Testis (tissue), 2 donors: Measurements from ENCODE around the gene RIMBP2.

Experiments
- POLR2A ChIP-seq: fragments of 450-650 bp; IDR thresholded peaks from one replicate; pipeline ENCODE4 v1.6.1; 2017; ENCODE audit warnings: antibody characterized with exemption, mild to moderate bottlenecking, moderate library complexity
- TF ChIP-seq, protein P1 (sequence below), 3 experiments: fragments of 450-650 bp in 2 of 3; fragments of 200-600 bp in 1 of 3; sonication (generic) in 1 of 3; IDR thresholded peaks; one replicate each; pipeline ENCODE4 v1.5.1; 2016 to 2019; ENCODE audit warnings: antibody characterized with exemption in 3 of 3, mild to moderate bottlenecking in 2 of 3, moderate library complexity in 1 of 3

DNA sequence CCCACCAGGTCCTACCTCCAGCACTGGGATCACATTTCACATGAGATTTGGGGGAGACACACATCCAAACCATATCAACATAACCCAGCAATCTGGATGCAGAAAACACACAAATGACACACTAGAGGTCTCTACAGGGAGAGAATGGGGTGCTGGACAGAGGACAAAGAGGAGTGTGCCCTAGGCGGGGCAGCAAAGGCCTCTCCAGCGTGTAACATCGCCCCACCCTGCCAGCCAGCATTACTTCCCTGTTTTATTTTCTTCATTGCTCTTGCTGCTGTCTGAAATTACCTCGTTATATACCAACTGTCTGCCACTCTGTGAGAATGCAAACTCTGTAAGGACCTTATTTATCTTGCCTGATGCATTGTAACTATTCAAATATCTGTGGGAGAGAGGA lies 61.1 kb downstream of the RIMBP2 start:
- TF ChIP-seq, protein P1, sequence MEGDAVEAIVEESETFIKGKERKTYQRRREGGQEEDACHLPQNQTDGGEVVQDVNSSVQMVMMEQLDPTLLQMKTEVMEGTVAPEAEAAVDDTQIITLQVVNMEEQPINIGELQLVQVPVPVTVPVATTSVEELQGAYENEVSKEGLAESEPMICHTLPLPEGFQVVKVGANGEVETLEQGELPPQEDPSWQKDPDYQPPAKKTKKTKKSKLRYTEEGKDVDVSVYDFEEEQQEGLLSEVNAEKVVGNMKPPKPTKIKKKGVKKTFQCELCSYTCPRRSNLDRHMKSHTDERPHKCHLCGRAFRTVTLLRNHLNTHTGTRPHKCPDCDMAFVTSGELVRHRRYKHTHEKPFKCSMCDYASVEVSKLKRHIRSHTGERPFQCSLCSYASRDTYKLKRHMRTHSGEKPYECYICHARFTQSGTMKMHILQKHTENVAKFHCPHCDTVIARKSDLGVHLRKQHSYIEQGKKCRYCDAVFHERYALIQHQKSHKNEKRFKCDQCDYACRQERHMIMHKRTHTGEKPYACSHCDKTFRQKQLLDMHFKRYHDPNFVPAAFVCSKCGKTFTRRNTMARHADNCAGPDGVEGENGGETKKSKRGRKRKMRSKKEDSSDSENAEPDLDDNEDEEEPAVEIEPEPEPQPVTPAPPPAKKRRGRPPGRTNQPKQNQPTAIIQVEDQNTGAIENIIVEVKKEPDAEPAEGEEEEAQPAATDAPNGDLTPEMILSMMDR (IDR thresholded peaks at IDR 0.05), result no peak
- TF ChIP-seq POLR2A, result no peak
